GM21423 (cell line): ENCODE results near the gene CCNY.
A peak's percentile ranks its signal among the peaks of the same experiment; 100 is the strongest.

ENCODE experiments used
- ATAC-seq: cut with Tn5 transposase; IDR thresholded peaks from one replicate; pipeline ENCODE4 v1.9.1; 2021; ENCODE audit warnings: mild to moderate bottlenecking, moderate library complexity; ENCODE audit not compliant: unreplicated experiment

Gene CCNY

DNA sequence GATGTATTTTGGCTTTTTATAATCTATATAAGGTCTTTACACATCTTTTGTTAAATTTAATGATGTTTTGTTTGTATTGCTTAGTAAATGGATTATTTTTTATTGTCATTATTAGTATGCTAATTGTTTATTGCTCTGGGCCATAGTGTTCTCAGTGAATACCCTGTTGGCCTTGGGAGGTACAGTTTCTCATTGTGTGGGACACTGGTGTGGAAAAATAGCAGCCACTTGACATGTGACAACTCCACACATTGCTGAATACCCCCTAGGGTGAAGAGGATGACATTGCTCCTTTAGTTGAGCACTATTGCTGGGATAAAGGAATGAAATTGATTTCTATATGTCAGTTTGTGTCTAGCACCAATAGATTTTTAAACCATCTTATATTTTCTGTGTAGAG lies 130.9 kb downstream of the CCNY start:
- no peak for ATAC-seq

DNA sequence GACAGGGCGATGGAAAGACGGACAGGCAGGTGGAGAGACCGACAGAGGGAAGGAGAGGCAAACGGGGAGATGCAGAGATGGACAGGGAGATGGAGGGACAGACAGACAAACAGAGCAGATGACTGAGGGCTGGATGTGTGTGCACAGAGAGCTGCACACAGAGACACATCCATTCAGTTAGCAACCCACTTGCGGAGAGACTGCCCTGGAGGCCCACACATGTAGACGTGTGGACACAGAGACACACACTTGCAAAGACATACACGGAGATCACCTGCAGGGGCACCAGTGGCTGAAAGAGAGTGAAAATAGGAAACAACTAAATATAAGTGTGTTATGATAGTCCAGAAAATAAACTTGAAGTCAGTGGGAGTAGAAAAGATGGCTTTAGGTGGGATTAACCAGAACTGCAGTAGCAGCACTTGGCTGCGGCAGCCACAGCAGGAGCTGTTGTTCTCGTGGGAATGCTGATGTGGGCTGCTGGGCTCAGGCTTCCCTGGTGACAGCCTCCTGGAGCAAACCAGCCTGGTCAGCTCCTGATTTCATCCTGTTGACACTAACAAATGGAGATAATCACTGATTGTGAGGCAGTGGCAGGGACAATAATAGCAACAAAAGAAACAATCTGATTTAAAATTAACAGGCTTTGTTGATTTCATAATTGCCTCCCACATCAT lies 134.1 kb downstream of the CCNY start:
- no peak for ATAC-seq

DNA sequence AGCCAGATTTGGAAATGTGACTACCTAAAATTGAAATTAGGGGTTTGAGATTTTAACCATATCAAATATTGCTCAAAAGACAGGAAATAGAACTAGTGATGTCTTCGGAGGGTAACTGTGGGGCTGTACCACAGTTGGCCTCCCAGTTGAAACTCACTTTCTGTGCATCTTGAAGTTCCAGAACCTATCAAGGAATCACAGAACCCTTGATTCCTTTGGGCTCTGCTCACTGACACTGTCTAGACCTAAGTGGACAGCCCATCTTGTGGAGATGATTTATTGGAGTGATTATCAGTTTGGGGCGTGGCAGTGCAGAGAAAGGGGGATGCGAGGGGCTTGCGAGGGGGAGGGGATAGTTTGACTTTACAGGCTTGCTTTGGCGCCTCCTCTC lies 134.6 kb downstream of the CCNY start:
- ATAC-seq: no peak

DNA sequence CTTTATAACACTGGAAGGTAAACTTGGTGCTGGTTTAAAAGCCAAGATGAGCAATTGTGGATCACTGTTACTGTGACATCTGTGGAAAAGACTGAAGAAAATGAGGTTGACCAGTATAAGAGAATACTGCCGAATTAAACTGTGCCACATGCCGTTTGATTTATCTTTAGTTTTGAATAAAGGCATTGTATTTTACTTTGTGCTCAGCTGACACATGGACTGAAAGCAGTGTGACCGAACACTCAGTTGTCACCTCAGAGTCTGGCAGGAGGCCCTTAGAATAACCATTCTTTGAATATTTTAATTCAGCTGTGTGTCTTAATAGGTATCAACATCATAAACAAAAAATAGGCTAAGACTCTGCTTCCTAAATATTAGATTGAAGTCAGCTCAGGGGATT lies 135.1 kb downstream of the CCNY start:
- no peak for ATAC-seq

- ATAC-seq: no peak
Measured at GRCh38 chr10:35480142-35480541, 143.8 kb downstream of the CCNY start.

DNA sequence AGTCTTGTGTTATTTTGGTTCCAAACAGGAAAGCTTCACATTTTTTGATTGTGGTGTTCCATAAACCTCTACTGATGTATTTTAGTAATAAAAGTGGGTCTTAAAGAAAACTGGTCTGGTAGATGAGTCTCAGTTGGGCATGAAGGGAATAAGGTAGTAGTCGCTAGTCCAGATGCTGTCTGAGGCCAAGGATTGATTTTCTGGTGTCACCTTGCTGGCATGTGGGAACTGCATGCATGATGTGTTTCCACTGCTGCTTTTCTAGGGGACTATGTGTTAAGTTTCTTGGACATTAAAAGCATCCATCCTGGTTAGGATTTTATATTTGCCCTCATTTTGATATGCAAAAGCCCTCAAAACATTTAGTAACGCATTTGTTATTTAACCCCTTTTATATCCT lies 145.1 kb downstream of the CCNY start:
- ATAC-seq: no peak

DNA sequence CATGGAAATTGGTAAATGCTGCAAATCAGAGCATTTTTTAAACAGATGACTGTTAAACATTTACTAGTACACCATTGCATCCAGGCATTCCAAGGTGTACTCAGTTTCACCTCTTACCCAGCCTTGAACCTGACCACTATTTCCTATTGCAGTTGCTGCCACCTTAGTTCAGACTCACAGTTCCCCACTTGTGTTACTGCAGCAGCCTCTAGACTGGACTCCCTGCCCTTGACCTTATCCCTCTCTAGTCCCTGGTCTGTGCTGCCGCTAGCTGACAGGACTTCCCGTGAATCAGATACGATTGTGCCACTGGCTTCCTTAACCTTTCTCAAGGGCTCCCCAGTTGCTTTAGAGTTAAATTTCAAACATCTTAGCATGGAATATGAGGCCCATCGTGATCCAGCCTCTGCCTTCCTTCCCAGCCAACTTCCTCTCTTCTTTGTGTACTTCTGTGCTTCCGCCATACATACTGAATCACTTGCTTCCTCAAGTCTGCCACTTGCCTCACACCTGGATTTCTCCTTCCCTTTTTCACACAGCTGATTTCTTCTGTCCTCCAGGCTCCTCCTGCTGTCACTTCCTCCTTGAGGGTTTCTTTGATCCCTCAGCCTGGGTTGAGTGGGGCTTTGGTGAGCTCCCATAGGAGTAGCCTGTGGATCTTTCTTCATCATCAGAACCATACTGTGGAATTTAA lies 150.1 kb downstream of the CCNY start:
- no peak for ATAC-seq

- no peak for ATAC-seq
Measured at GRCh38 chr10:35487336-35488034, 151.2 kb downstream of the CCNY start.

DNA sequence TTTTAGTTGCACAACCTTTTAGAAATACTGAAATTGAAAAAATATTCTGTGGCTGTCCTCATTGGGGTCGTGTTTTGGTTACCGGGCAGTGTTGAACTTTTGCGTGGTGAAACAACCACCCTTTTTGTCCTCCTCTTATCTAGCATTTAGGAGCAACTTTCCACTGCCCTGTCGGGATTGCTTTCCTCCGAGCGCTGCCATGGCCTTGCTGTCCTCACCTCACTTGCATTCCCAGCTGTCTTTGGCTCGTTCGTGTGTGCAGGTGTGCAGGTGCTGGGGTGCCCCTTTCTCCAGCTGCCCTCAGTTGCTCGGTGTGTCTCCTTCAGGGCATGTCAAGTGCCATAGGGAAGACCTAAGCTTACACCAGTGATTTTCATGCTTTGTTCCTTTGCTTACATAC lies 151.9 kb downstream of the CCNY start:
- ATAC-seq: no peak

DNA sequence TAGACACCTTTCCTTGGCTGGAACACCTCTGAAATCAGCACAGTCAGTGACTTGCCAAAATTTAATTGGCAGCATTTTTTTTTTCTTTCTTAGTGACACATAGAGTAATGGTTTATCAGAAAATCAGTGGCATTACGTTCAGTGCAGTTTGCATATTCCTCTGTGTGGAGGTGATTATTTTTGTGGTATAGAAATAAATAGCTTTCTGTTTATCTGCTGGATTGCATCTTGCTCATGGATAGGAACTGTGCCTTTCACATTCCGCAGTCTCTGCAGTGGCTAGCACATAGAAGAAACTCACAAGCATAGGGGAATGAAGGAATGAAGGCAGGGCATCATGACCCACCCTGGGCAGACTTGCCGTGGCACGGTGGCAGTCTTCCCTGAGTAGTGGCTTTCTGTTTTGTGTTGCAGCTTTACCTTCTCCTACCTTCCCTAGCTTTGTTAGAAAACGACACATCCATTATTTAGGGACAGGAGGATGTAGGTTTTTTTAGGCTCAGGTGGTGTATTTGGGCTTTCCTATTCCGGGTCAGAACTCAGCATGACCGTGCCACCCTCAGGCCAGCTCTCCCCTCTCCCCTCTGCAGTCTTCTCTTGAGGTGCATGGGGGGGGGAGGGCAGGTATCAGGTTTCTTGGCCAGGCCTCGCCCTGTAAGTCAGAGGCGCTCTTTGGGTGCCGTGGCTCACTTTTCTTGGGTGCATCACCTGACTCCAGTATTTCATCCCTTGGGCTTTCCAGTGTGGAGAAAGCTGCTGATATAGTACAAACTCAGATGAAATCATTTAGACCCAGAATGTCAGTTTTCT lies 156.3 kb downstream of the CCNY start:
- no peak for ATAC-seq

DNA sequence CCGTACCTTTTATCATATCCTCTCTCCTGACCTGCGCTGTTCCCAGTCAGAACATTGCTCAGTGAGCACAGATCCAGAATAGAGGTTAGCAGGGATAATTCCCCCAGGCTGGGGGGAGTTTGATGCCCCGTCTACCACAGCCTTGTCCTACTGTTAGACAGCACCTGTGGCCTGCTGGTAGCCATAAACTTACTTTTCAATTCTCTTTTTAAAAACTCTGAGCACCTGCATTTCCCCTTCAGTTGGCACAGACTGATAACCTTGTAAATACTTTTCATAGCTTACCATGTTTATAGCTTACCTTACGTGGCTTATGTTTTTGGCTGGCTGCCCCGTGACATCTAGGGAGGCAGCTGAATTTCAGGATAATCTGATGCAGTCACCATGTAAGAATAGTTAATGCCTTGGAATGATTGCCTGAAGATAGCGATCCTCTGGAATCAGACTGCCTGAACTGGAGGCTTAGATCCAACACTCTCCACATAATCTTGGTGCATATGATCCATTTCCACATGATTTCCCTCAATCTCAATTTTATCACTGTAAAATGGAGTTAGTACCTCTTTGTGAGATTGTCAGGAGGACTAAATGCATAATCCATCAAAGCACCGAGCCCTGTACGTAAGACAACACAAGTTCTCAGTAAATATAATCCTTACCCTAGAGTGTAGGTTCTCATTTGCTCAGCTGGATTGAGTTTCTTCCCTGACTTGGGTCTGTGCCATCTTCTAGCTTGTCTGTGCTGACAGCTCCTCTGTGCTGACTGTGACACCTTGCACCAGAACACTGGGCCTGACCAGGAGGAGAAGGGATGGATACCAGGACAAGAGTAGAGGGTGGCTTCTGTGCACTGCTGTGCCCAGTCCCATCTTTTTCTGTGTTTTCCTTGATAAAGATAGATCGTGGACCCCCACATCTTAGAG lies 157.1 kb downstream of the CCNY start:
- no peak for ATAC-seq

- peak; percentile 68 for ATAC-seq
Measured at GRCh38 chr10:35495521-35496119, 159.3 kb downstream of the CCNY start.

DNA sequence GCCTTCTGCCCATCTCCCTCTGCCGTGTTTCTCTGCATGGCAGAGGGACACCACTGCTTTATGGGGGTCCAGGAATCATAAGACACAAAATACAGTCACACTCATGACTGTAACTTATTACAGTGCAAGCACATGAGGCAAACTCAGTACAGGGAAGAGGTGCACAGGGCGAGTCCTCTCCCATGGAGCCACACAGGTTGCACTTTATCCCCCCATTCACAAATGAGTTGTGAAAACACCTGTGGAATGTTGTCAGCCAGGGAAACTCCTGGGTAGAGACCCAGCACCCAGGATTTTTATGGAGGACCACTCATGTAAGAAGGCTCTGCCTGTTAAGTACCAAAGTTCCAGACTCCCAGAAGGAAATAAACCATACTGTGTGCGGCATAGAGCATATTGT lies 161.6 kb downstream of the CCNY start:
- no peak for ATAC-seq

- peak; percentile 53 for ATAC-seq
Measured at GRCh38 chr10:35498693-35499092, 162.4 kb downstream of the CCNY start.

DNA sequence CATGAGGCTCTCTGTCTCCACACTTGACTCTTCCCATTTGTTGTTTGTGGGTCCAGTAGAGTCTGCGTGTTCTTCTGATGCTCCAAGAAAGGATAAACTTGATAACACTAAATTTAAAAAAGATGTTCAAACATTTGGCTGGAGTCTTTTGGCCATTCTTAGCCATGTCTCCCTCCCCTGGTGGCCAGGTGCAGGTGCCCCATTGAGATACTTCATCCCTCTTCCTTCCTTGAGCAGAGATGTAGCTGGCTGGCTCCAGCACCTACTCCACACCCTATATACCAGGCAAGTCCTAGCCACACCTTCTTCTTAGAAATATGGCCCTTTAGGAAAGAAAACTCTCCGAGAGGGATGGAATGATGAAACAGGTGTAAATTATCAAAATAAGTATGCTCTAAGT lies 165.6 kb downstream of the CCNY start:
- ATAC-seq: no peak

DNA sequence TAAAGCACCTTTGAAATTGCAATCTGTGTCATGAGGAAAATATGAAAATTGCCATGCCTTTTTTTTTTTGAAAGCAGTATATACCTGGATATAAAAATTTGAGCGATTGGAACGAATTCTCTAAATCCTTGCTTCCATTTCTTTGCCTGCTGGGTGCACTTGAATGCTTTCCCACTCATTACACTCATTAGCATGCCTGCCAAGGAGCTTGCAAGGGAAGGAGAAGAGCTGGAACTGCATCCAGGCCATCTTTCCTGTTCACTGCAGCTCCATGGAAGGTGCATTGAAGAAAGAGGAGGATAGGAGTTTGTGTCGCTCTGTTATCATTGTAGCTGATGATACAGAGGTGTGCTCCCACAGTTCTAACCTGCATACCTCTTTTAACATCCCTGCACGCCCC lies 166.4 kb downstream of the CCNY start:
- no peak for ATAC-seq

GRCh38 chr10:35503578-35503977 lies 167.3 kb downstream of the CCNY start:
- ATAC-seq: no peak

- no peak for ATAC-seq
Measured at GRCh38 chr10:35504132-35504531, 167.8 kb downstream of the CCNY start.

DNA sequence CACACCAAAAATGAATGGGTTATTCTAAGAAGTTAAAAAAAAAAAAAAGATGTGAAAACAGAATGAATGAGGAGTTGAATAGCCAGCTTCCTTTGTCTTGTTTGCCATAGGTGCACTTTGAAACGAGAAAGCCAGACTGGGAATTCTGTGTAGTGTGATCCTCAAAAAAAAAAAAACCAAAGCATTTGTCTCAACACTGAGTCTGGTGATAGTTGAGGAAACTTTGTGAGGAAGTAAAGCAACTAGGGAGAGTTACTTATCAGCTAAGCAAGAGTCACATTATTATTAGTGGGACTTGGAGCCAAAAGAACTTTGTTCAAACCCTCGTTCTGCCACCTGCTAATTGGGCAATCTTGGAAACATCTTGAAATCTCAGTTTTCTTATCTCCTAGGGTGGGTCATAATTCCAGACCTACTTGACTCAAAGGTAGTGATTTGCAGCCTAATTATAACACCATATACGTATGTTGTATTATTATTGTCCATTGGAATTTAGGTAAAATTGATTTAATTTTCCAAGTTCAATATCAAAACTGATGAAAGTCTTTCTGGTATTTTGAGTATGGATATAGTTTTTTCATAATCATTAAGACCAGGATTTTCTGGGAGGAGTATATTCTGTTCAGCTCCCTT lies 169.0 kb downstream of the CCNY start:
- ATAC-seq: no peak
